GM10266 (cell line): ENCODE measurements around the gene FOXD2.

Experiments
- DNase-seq: peaks from one replicate; pipeline ENCODE4 v3.0.0; 2012; ENCODE audit errors: extremely low spot score
- TF ChIP-seq, protein P1 (sequence below): IDR thresholded peaks from 2 replicates; pipeline ENCODE4 v1.5.1; 2012; ENCODE audit warnings: mild to moderate bottlenecking, low read depth; ENCODE audit not compliant: control insufficient read depth, insufficient read depth; ENCODE audit errors: missing control alignments

FOXD2 gene

DNA sequence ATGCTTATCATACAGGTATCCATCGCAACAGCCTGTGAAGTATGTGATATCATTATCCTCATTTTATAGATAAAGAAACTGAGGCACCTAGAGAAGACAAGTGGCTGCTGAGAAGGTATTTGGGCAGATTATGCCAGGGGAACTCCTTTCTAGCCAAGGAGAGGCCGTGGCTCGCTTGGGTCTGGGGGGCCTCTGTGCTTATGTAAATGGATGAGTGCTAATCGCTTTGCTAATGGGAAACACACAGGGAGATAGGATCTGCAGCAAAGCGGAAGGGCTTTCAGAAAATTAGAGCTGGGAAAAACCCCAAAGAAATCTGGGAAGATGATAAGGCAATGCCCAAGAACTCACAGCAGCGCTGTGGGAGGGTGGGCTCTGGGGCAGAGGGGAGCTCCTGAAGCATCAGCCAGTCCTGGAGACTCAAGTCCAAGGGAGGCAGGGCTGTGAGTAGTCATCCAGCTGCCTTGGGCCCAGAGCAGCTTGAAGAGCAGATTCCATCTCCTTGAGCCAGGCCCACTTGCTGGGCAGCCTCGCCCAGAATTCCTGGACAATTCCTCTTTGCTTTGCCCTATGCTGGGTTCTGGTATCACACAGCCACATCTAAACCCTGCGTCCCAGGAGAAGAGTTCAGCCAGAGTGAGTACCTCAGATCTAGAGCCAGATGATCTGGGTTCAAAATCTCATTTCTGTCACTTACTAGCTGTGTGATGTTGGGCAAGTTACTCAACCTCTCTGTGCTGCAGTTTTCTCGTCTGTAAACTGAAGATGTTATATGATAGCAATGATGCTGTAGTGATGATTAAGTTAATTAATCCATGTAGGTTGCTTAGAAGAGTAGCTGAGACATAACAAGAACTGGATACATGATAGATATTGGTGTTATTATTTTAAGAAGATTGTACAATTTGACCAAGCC lies 36.7 kb downstream of the FOXD2 start:
- TF ChIP-seq, protein P1, sequence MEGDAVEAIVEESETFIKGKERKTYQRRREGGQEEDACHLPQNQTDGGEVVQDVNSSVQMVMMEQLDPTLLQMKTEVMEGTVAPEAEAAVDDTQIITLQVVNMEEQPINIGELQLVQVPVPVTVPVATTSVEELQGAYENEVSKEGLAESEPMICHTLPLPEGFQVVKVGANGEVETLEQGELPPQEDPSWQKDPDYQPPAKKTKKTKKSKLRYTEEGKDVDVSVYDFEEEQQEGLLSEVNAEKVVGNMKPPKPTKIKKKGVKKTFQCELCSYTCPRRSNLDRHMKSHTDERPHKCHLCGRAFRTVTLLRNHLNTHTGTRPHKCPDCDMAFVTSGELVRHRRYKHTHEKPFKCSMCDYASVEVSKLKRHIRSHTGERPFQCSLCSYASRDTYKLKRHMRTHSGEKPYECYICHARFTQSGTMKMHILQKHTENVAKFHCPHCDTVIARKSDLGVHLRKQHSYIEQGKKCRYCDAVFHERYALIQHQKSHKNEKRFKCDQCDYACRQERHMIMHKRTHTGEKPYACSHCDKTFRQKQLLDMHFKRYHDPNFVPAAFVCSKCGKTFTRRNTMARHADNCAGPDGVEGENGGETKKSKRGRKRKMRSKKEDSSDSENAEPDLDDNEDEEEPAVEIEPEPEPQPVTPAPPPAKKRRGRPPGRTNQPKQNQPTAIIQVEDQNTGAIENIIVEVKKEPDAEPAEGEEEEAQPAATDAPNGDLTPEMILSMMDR = no peak

DNA sequence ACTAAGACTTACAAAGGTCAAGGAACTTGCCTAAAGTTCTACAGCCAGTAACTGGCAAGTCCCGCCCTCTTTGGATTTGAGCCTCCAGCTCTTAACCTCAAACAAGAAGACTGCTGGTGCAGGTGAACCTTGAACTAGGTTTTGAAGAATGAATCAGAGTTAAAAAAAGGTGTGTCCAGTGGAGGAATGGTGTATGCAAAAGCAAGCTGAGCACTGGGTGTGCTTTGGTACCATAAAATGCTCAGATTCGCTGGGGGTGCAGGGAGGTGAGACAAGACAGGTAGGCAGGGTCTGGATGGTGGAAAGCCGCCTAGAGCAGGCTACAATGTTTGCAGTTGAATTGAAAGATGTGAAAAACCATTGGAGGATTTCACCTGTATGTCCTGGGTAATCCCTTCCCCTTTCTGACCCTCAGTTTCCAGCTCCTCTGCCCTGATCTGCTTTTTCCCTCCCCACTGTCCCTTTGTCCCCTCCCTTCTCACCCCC lies 39.8 kb downstream of the FOXD2 start:
- TF ChIP-seq, protein P1 = no peak
- no peak for DNase-seq

More for the DNA sequence above, 36.7 kb downstream of the FOXD2 start:
- DNase-seq = no peak

GRCh38 chr1:47478090-47478489 lies 40.2 kb downstream of the FOXD2 start:
- TF ChIP-seq, protein P1 = no peak
- DNase-seq = no peak

DNA sequence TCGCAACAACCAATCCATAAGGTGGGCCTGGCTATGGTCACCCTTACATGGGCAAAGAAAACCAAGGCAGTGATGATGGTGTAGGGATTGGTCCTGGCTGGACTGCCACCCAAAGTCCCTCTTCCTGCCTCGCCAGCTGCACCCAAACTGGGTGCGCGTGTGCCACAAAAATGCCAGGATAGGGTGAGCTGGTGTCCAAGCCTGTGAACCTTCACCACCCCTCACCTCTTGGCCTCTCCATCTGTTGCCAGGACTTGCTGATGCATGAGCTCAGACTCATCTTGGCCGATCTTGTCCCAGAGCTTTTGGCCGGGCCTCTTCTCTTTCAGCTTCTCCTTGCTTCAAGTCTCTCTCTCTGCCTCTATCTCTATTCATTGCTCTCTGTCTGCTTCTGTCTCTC lies 41.8 kb downstream of the FOXD2 start:
- TF ChIP-seq, protein P1 = no peak
- DNase-seq = no peak

DNA sequence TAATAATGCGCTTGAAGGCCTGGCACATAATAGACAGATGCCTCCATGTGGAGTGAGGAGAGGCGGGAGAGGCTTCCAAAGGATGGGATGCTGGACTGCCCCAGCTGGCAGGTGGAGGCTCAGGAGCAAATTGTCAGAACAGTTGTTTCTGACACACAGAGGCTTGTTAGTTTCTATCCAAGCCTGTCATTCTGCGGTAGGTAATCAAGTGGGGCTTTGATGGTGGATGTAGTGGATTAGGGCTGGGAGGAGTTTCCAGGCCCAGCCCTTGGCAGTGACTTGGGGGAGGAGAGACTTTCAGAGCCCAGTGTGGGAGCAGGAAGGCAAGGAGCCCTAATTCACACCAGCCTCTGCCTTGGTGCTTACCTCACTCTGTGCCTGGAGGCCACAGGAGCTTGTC lies 44.1 kb downstream of the FOXD2 start:
- DNase-seq = no peak
- TF ChIP-seq, protein P1 = no peak

- no peak for DNase-seq
Measured at GRCh38 chr1:47482786-47483185, 44.9 kb downstream of the FOXD2 start.

More at GRCh38 chr1:47482786-47483185, 44.9 kb downstream of the FOXD2 start:
- TF ChIP-seq, protein P1 = no peak
